Measurements from ENCODE around the gene HOXC5. TPM values are rescaled to one million over a fixed set of nuclear protein-coding genes. Genes with fewer than 3 reads are reported as not detected.
A peak's percentile ranks its signal among the peaks of the same experiment; 100 is the strongest.

Gene HOXC5
- total RNA-seq, 2 donors from 2014 or later = not detected

DNA sequence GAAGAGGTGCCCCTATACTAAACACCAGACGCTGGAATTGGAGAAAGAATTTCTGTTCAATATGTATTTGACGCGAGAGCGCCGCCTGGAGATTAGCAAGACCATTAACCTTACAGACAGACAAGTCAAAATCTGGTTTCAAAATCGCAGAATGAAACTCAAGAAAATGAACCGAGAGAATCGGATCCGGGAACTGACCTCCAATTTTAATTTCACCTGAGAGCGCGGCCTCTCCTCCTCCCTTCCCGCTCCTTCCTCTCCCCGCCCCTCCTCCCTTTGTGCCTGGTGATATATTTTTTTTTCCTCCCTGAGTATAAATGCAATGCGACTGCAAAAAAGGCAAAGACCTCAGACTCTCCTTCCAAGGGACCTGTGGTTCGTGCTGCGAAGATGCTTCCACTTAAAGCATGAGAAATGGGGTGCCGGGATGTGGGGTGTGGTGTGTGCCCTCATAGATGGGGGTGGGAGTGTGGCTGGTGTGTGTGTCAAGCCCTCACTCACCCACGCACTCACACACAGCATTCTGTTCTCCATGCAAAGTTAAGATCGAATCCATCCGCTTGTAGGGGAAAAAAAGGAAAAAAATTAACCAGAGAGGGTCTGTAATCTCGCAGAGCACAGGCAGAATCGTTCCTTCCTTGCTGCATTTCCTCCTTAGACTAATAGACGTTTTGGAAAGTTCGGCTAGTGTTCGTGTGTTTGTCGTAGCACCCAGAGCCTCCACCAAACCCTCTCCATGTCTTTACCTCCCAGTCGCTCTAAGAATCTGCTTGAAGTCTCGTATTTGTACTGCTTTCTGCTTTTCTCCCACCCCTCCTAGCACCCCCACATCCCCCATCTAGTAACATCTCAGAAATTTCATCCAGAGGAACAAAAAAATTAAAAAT is 43.4 kb upstream of the HOXC5 start:
- no peak overlapping the region for H3K27ac Mint-ChIP-seq
- no peak overlapping the region for H3K4me3 Mint-ChIP-seq

DNA sequence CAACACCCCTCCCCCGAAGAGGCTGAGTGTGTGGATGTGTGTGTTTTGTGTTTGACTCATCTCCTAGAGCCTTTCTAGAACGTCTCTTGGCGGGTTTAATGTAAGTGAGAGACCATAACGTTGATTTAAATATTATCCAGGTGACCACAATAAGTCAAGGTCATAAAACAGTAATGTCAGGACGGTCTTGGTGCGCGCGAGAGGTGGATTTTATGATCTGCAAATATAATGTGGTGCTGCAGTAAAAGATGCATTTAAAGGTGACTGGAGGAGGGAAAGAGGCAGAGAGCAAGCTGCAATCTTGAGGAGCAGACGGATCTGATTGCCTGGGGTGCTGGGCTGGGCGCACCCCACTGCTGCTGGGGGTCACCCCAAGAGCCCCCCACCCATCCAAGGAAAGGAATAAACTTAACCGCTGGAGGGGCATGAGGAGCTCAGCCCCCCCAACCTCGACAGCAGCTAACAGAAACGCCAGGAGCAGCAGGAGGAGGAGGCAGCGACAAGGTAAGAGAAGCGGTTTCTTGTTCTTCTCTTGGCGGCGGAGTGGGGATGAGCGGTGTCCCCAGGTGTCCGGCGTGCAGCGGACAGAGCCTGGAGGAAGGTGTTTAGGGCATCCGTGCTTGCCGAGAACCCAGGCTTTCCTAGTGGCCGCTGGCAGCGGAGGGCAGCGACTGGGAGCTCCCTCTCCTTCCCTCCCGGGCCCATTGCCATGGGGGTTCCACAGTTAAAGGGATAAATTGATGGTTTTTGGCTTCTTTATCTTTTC is 42.4 kb upstream of the HOXC5 start:
- Histone ChIP-seq H3K4me1 (ENCODE audit: control insufficient read depth, insufficient read depth, low read length) (no peaks in the 10 kb centered on the region), H3K9ac (ENCODE audit: extremely low read depth, low read length, poor library complexity, severe bottlenecking) (no peak overlapping the region), H3K9me3 (ENCODE audit: control insufficient read depth, low read length) (peaks cover 2% of the 10 kb centered on the region), H3K27ac (ENCODE audit: low read depth, low read length) (no peak overlapping the region), H3K36me3 (ENCODE audit: control insufficient read depth, insufficient read depth, low read length) (no peaks in the 10 kb centered on the region), H3K27me3 (ENCODE audit: control insufficient read depth, insufficient read depth, low read length, poor library complexity, severe bottlenecking) (peaks cover 100% of the 10 kb centered on the region), H3K4me3 (ENCODE audit: low read length) (no peak overlapping the region)
- DNase-seq = no peak
- H3K27ac Mint-ChIP-seq = no peak overlapping the region
- H3K9me3 Mint-ChIP-seq = peaks cover 5% of the 10 kb centered on the region
- H3K4me3 Mint-ChIP-seq = no peak overlapping the region
- TF ChIP-seq, protein P1, sequence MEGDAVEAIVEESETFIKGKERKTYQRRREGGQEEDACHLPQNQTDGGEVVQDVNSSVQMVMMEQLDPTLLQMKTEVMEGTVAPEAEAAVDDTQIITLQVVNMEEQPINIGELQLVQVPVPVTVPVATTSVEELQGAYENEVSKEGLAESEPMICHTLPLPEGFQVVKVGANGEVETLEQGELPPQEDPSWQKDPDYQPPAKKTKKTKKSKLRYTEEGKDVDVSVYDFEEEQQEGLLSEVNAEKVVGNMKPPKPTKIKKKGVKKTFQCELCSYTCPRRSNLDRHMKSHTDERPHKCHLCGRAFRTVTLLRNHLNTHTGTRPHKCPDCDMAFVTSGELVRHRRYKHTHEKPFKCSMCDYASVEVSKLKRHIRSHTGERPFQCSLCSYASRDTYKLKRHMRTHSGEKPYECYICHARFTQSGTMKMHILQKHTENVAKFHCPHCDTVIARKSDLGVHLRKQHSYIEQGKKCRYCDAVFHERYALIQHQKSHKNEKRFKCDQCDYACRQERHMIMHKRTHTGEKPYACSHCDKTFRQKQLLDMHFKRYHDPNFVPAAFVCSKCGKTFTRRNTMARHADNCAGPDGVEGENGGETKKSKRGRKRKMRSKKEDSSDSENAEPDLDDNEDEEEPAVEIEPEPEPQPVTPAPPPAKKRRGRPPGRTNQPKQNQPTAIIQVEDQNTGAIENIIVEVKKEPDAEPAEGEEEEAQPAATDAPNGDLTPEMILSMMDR (conservative IDR thresholded peaks at IDR 0.05) = no peak
- H3K4me1 Mint-ChIP-seq = peaks cover 3% of the 10 kb centered on the region
- H3K27me3 Mint-ChIP-seq (ENCODE audit: insufficient read depth) = peaks cover 100% of the 10 kb centered on the region
- no peaks in the 10 kb centered on the region for H3K36me3 Mint-ChIP-seq (ENCODE audit: low read depth)
- 22 to 35% methylated on average over 10 to 27 of the region's 27 CpGs for WGBS, 2 experiments (ENCODE audit: insufficient coverage in 1 of 2, insufficient read length in 1 of 2)

More for the DNA sequence above, 43.4 kb upstream of the HOXC5 start:
- TF ChIP-seq, protein P1 (conservative IDR thresholded peaks at IDR 0.05) = peak; percentile 63
- Histone ChIP-seq H3K36me3 (ENCODE audit: control insufficient read depth, insufficient read depth, low read length) (no peaks in the 10 kb centered on the region), H3K9me3 (ENCODE audit: control insufficient read depth, low read length) (peaks cover 8% of the 10 kb centered on the region), H3K27ac (ENCODE audit: low read depth, low read length) (no peak overlapping the region), H3K4me3 (ENCODE audit: low read length) (no peak overlapping the region), H3K9ac (ENCODE audit: extremely low read depth, low read length, poor library complexity, severe bottlenecking) (no peak overlapping the region), H3K27me3 (ENCODE audit: control insufficient read depth, insufficient read depth, low read length, poor library complexity, severe bottlenecking) (peaks cover 100% of the 10 kb centered on the region), H3K4me1 (ENCODE audit: control insufficient read depth, insufficient read depth, low read length) (no peaks in the 10 kb centered on the region)
- H3K27me3 Mint-ChIP-seq (ENCODE audit: insufficient read depth) = peaks cover 100% of the 10 kb centered on the region
- no peak for DNase-seq
- 17 to 20% methylated on average over 20 to 27 of the region's 28 CpGs for WGBS, 2 experiments (ENCODE audit: insufficient coverage in 1 of 2, insufficient read length in 1 of 2)
- no peaks in the 10 kb centered on the region for H3K36me3 Mint-ChIP-seq (ENCODE audit: low read depth)
- peaks cover 11% of the 10 kb centered on the region for H3K9me3 Mint-ChIP-seq
- H3K4me1 Mint-ChIP-seq = no peaks in the 10 kb centered on the region

DNA sequence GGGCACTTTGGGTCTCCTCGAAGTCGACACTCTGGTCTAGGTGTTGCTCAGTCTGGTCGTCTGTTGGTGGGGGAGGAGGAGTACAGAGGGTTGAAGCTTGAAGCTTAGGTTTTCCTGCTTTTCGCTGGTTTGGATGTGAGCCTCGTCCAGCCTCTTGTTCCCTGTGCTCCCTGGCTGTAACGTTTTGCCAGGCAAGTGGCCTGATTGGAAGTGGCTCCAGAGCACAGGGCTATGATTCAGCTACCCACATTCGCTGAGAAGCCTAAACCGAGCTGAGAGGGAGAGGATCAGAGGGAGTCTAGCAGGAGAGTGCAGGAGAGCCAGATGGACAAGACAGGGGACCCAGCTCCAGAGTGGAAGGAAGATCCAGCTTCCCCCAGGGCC is 41.8 kb upstream of the HOXC5 start:
- no peak overlapping the region for H3K4me3 Mint-ChIP-seq
- Histone ChIP-seq H3K27me3 (ENCODE audit: control insufficient read depth, insufficient read depth, low read length, poor library complexity, severe bottlenecking) (peaks cover 100% of the 10 kb centered on the region), H3K36me3 (ENCODE audit: control insufficient read depth, insufficient read depth, low read length) (no peaks in the 10 kb centered on the region), H3K9ac (ENCODE audit: extremely low read depth, low read length, poor library complexity, severe bottlenecking) (no peak overlapping the region), H3K27ac (ENCODE audit: low read depth, low read length) (no peak overlapping the region), H3K4me3 (ENCODE audit: low read length) (no peak overlapping the region), H3K4me1 (ENCODE audit: control insufficient read depth, insufficient read depth, low read length) (no peaks in the 10 kb centered on the region), H3K9me3 (ENCODE audit: control insufficient read depth, low read length) (no peaks in the 10 kb centered on the region)
- H3K27ac Mint-ChIP-seq = no peak overlapping the region
- H3K4me1 Mint-ChIP-seq = peaks cover 3% of the 10 kb centered on the region
- peaks cover 100% of the 10 kb centered on the region for H3K27me3 Mint-ChIP-seq (ENCODE audit: insufficient read depth)
- no peak for DNase-seq
- H3K36me3 Mint-ChIP-seq (ENCODE audit: low read depth) = no peaks in the 10 kb centered on the region
- WGBS, 2 experiments (ENCODE audit: insufficient coverage in 1 of 2, insufficient read length in 1 of 2) = 0 to 8% methylated on average over 2 to 8 of the region's 8 CpGs
- TF ChIP-seq, protein P1 (conservative IDR thresholded peaks at IDR 0.05) = no peak
- H3K9me3 Mint-ChIP-seq = peaks cover 2% of the 10 kb centered on the region
